ENCODE data around the gene FCER2. TPM values are rescaled to one million over a fixed set of nuclear protein-coding genes. Genes with fewer than 3 reads are reported as not detected.

The FCER2 gene
- polyA plus RNA-seq, 3 donors, result 1.1 to 4.1 (median 2.1) TPM

DNA sequence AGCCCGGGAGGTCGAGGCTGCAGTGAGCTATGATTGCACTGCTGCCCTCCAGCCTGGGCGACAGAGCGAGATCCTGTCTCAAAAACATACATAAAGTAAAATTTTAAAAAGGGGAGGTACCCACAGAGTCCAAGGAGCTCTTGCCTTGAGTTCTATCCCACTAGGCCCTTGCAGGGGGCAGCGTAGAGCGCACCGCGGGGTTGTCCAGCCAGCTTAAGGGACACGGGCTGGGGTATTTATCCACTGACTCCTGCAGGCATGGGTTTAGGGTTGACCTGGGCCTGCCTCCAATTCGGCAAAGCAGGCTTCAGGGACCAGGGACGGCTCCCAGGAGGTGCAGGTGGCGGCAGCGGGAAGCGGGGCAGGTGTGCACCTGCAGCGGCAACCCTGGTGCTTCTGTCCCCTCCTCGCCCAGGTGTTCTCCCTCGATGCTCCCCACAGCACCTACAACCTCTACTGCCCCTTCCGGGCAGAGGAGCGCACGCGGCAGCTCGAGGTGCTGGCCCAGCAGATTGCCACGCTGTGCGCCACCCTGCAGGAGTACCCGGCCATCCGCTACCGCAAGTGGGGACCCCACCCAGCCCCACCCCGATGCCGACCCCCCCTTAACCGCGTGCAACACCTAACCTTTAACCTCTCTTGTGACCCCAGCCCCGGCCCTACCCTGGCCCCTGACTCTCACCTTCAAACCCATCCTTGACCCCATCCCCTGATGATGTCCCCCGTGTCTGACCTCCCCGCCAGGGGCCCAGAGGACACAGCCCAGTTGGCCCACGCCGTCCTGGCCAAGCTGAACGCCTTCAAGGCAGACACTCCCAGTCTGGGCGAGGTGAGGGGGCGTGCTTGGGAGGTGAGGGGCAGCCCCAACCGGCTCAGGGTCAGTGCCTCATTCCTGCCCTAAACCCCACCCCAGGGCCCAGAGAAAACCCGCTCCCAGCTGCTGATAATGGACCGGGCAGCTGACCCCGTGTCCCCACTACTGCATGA, 60.3 kb downstream of the FCER2 start:
- Histone ChIP-seq H3K36me3 (replicated peaks in 1 of 2; ENCODE audit: control insufficient read depth in 1 of 2, insufficient read depth in 2 of 2, low read length in 2 of 2) (peaks cover 47 to 67% of the 10 kb centered on the region in 2 donors), H3K4me2 (replicated peaks; ENCODE audit: extremely low read depth, low read length, poor library complexity, severe bottlenecking) (no peak overlapping the region), H3K4me1 (ENCODE audit: control insufficient read depth in 1 of 2, insufficient read depth in 2 of 2, low read length in 2 of 2) (peaks cover 65 to 80% of the 10 kb centered on the region in 2 donors), H3K9ac (ENCODE audit: insufficient read depth, low read length, poor library complexity, severe bottlenecking) (no peak overlapping the region), H3K27me3 (ENCODE audit: control insufficient read depth in 2 of 2, insufficient read depth in 2 of 2, low read length in 2 of 2) (no peaks in the 10 kb centered on the region), H3K9me3 (replicated peaks in 1 of 2; ENCODE audit: control insufficient read depth in 1 of 2, insufficient read depth in 1 of 2, low read length in 2 of 2) (no peaks in the 10 kb centered on the region), H3K4me3 (replicated peaks in 1 of 3; ENCODE audit: low read depth in 2 of 3, low read length in 3 of 3) (no peak overlapping the region), H2AFZ (ENCODE audit: insufficient read depth, low read depth, low read length, poor library complexity, severe bottlenecking) (no peak overlapping the region), H4K20me1 (ENCODE audit: insufficient read depth, low read length) (peaks cover 76% of the 10 kb centered on the region), H3K27ac (ENCODE audit: low read depth in 1 of 2, low read length in 2 of 2) (no peak overlapping the region), H3K79me2 (ENCODE audit: insufficient read depth, low read length) (peaks cover 90% of the 10 kb centered on the region)
- intact Hi-C loops (cut with micrococcal nuclease), result no loop called here
- H3K27me3 Mint-ChIP-seq (ENCODE audit: low read depth in 3 of 3), result peaks cover 0 to 1% (median 0%) of the 10 kb centered on the region in 3 donors
- WGBS (ENCODE audit: insufficient coverage), result 91% methylated on average over 26 of the region's 43 CpGs
- DNase-seq, result no peak
- peak overlapping the region in 2 of 7 donors; percentile 35 to 74 for H3K27ac Mint-ChIP-seq
- H3K4me3 Mint-ChIP-seq, result no peak overlapping the region
- TF ChIP-seq, protein P1, sequence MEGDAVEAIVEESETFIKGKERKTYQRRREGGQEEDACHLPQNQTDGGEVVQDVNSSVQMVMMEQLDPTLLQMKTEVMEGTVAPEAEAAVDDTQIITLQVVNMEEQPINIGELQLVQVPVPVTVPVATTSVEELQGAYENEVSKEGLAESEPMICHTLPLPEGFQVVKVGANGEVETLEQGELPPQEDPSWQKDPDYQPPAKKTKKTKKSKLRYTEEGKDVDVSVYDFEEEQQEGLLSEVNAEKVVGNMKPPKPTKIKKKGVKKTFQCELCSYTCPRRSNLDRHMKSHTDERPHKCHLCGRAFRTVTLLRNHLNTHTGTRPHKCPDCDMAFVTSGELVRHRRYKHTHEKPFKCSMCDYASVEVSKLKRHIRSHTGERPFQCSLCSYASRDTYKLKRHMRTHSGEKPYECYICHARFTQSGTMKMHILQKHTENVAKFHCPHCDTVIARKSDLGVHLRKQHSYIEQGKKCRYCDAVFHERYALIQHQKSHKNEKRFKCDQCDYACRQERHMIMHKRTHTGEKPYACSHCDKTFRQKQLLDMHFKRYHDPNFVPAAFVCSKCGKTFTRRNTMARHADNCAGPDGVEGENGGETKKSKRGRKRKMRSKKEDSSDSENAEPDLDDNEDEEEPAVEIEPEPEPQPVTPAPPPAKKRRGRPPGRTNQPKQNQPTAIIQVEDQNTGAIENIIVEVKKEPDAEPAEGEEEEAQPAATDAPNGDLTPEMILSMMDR (IDR thresholded peaks at IDR 0.05), result no peak
- H3K36me3 Mint-ChIP-seq, result peaks cover 48 to 75% of the 10 kb centered on the region in 2 donors
- peaks cover 0 to 2% (median 0%) of the 10 kb centered on the region in 7 donors for H3K9me3 Mint-ChIP-seq
- H3K4me1 Mint-ChIP-seq, result peaks cover 67% of the 10 kb centered on the region

GRCh38 chr19:7640803-7641202, 61.1 kb downstream of the FCER2 start:
- peaks cover 76% of the 10 kb centered on the region for H4K20me1 ChIP-seq (ENCODE audit: insufficient read depth, low read length)
- TF ChIP-seq, protein P1 (IDR thresholded peaks at IDR 0.05), result no peak
- H3K9ac ChIP-seq (ENCODE audit: insufficient read depth, low read length, poor library complexity, severe bottlenecking), result no peak overlapping the region
- Mint-ChIP-seq H3K27ac (no peak overlapping the region), H3K4me3 (no peak overlapping the region), H3K36me3 (peaks cover 46 to 68% of the 10 kb centered on the region in 2 donors), H3K9me3 (peaks cover 0 to 2% (median 0%) of the 10 kb centered on the region in 7 donors), H3K27me3 (ENCODE audit: low read depth in 3 of 3) (peaks cover 0 to 1% (median 0%) of the 10 kb centered on the region in 3 donors), H3K4me1 (peaks cover 66% of the 10 kb centered on the region)
- WGBS (ENCODE audit: insufficient coverage), result 100% methylated on average over 5 of the region's 11 CpGs
- H3K4me1 ChIP-seq (ENCODE audit: control insufficient read depth in 1 of 2, insufficient read depth in 2 of 2, low read length in 2 of 2), result peaks cover 65 to 80% of the 10 kb centered on the region in 2 donors
- no peaks in the 10 kb centered on the region for H3K27me3 ChIP-seq (ENCODE audit: control insufficient read depth in 2 of 2, insufficient read depth in 2 of 2, low read length in 2 of 2)
- no peak for DNase-seq
- peaks cover 41 to 60% of the 10 kb centered on the region in 2 donors for H3K36me3 ChIP-seq (replicated peaks in 1 of 2; ENCODE audit: control insufficient read depth in 1 of 2, insufficient read depth in 2 of 2, low read length in 2 of 2)
- intact Hi-C loops (cut with micrococcal nuclease), result no loop called here
- H3K4me2 ChIP-seq (replicated peaks; ENCODE audit: extremely low read depth, low read length, poor library complexity, severe bottlenecking), result no peak overlapping the region
- H2AFZ ChIP-seq (ENCODE audit: insufficient read depth, low read depth, low read length, poor library complexity, severe bottlenecking), result no peak overlapping the region
- no peak overlapping the region for H3K4me3 ChIP-seq (replicated peaks in 1 of 3; ENCODE audit: low read depth in 2 of 3, low read length in 3 of 3)
- no peak overlapping the region for H3K27ac ChIP-seq (ENCODE audit: low read depth in 1 of 2, low read length in 2 of 2)
- peaks cover 89% of the 10 kb centered on the region for H3K79me2 ChIP-seq (ENCODE audit: insufficient read depth, low read length)
- H3K9me3 ChIP-seq (replicated peaks in 1 of 2; ENCODE audit: control insufficient read depth in 1 of 2, insufficient read depth in 1 of 2, low read length in 2 of 2), result no peaks in the 10 kb centered on the region
